Measurements from ENCODE around the gene NR4A1. TPM values are rescaled to one million over a fixed set of nuclear protein-coding genes. Genes with fewer than 3 reads are reported as not detected.
A peak's percentile ranks its signal among the peaks of the same experiment; 100 is the strongest.

Gene NR4A1
- total and polyA plus RNA-seq, 7 donors: 17.5 to 92.8 (median 50.2) TPM

DNA sequence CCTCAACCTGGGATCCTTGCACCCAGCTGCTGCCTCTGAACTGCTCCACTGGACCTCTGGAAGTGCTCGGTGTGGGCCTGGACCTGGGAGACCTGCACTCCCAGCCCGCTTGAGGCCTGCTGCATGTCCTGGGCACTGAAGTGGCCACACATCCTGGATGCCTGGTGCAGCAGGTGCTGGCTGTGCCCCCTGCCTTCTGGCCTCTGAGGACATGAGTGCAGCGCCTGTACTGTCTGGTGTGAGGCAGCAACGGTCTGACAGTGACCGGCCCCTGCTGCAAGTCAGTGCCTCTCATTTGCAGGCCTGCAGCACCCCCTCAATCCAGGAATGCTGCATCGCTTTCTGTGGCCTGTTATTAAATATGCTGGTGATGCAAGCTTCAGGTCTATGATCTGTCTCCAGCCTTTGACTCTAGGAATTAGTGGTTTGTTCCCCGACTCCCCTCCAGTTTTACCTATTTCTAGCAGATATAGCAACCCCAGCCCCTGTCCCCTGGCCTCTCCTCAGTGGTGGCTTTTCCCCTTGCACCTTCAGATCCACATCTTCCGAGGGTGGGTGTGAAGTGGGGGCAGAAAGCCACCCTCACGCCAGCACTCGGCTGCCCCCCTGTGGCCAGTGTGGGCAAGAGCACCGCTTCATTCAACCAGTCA is 31.9 kb downstream of the NR4A1 start:
- TF ChIP-seq, protein P1, sequence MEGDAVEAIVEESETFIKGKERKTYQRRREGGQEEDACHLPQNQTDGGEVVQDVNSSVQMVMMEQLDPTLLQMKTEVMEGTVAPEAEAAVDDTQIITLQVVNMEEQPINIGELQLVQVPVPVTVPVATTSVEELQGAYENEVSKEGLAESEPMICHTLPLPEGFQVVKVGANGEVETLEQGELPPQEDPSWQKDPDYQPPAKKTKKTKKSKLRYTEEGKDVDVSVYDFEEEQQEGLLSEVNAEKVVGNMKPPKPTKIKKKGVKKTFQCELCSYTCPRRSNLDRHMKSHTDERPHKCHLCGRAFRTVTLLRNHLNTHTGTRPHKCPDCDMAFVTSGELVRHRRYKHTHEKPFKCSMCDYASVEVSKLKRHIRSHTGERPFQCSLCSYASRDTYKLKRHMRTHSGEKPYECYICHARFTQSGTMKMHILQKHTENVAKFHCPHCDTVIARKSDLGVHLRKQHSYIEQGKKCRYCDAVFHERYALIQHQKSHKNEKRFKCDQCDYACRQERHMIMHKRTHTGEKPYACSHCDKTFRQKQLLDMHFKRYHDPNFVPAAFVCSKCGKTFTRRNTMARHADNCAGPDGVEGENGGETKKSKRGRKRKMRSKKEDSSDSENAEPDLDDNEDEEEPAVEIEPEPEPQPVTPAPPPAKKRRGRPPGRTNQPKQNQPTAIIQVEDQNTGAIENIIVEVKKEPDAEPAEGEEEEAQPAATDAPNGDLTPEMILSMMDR (IDR thresholded peaks at IDR 0.05): peak; percentile 97
- ATAC-seq (peak; percentile 57 to 70 (median 64)), DNase-seq (peak; percentile 69 to 85)
- intact Hi-C loops (cut with DNase I): loop anchor here (1.0 to 5.0 kb wide), 3 partner anchors 58 to 81 kb away; no protein-coding TSS in a partner anchor
- H3K27me3 ChIP-seq (ENCODE audit: insufficient read depth in 3 of 3, low read length in 2 of 3): no peaks in the 10 kb centered on the region
- no peak overlapping the region for H3K4me3 ChIP-seq
- WGBS, 3 donors: 14 to 30% (median 19%) methylated on average over 11 of the region's 11 CpGs
- peak overlapping the region; percentile 26 for H3K27ac ChIP-seq
- H3K36me3 ChIP-seq (ENCODE audit: insufficient read depth in 1 of 2, low read depth in 1 of 2): peaks cover 2 to 11% of the 10 kb centered on the region in 2 donors
- H3K9me3 ChIP-seq: no peaks in the 10 kb centered on the region
- peaks cover 49% of the 10 kb centered on the region for H3K4me1 ChIP-seq

GRCh38 chr12:52083638-52083996 is 32.4 kb downstream of the NR4A1 start:
- 0 to 10% (median 3%) methylated on average over 2 of the region's 2 CpGs for WGBS, 3 donors

GRCh38 chr12:52084491-52085231 is 33.4 kb downstream of the NR4A1 start:
- DNase-seq (no peak), ATAC-seq (no peak)
- Histone ChIP-seq H3K9me3 (no peaks in the 10 kb centered on the region), H3K4me3 (no peak overlapping the region), H3K4me1 (peaks cover 58% of the 10 kb centered on the region), H3K27ac (no peak overlapping the region), H3K36me3 (ENCODE audit: insufficient read depth in 1 of 2, low read depth in 1 of 2) (no peaks in the 10 kb centered on the region), H3K27me3 (ENCODE audit: insufficient read depth in 3 of 3, low read length in 2 of 3) (no peaks in the 10 kb centered on the region)
- WGBS, 3 donors: 93 to 96% (median 94%) methylated on average over 9 of the region's 9 CpGs
- intact Hi-C loops (cut with DNase I): loop anchor here (2.0 to 5.0 kb wide), 2 partner anchors 38 to 82 kb away; no protein-coding TSS in a partner anchor
- TF ChIP-seq, protein P1 (IDR thresholded peaks at IDR 0.05): no peak

More at GRCh38 chr12:52083638-52083996, 32.4 kb downstream of the NR4A1 start:
- Histone ChIP-seq H3K27ac (no peak overlapping the region), H3K4me3 (no peak overlapping the region), H3K9me3 (no peaks in the 10 kb centered on the region), H3K4me1 (peaks cover 53% of the 10 kb centered on the region), H3K27me3 (ENCODE audit: insufficient read depth in 3 of 3, low read length in 2 of 3) (no peaks in the 10 kb centered on the region), H3K36me3 (ENCODE audit: insufficient read depth in 1 of 2, low read depth in 1 of 2) (peaks cover 0 to 6% of the 10 kb centered on the region in 2 donors)
- TF ChIP-seq, protein P1 (IDR thresholded peaks at IDR 0.05): no peak
- intact Hi-C loops (cut with DNase I): loop anchor here (1.0 to 5.0 kb wide), 3 partner anchors 58 to 81 kb away; no protein-coding TSS in a partner anchor
- ATAC-seq (no peak), DNase-seq (no peak)

GRCh38 chr12:52085682-52086180 is 34.5 kb downstream of the NR4A1 start:
- peaks cover 55% of the 10 kb centered on the region for H3K4me1 ChIP-seq
- TF ChIP-seq, protein P1 (IDR thresholded peaks at IDR 0.05): no peak
- no peaks in the 10 kb centered on the region for H3K9me3 ChIP-seq
- ATAC-seq (no peak), DNase-seq (no peak)
- no peak overlapping the region for H3K27ac ChIP-seq
- H3K36me3 ChIP-seq (ENCODE audit: insufficient read depth in 1 of 2, low read depth in 1 of 2): no peaks in the 10 kb centered on the region
- intact Hi-C loops (cut with DNase I): loop anchor here in 1 of 2 donors (2.0 kb wide), 1 partner anchor 37 kb away; no protein-coding TSS in a partner anchor
- WGBS, 3 donors: 91 to 92% (median 92%) methylated on average over 6 of the region's 6 CpGs
- no peak overlapping the region for H3K4me3 ChIP-seq
- no peaks in the 10 kb centered on the region for H3K27me3 ChIP-seq (ENCODE audit: insufficient read depth in 3 of 3, low read length in 2 of 3)

All from psoas muscle (tissue), 8 donors.